ENCODE data around the gene ANKH. TPM values are rescaled to one million over a fixed set of nuclear protein-coding genes. Genes with fewer than 3 reads are reported as not detected.

The ANKH gene
- total RNA-seq, 1 experiment from 2014 or later, result 4.7 TPM

- no peaks in the 10 kb centered on the region for H3K27me3 Mint-ChIP-seq (ENCODE audit: insufficient read depth, unreplicated experiment)
- no peaks in the 10 kb centered on the region for H3K4me1 Mint-ChIP-seq (ENCODE audit: low read depth, unreplicated experiment)
- Histone ChIP-seq H3K4me1 (no peaks in the 10 kb centered on the region), H3K4me3 (ENCODE audit: low read depth, low read length) (no peak overlapping the region), H3K27me3 (replicated peaks; ENCODE audit: control insufficient read depth, insufficient read depth, low read length) (no peaks in the 10 kb centered on the region), H3K36me3 (ENCODE audit: control insufficient read depth, insufficient read depth, low read length) (no peaks in the 10 kb centered on the region), H3K9me3 (no peaks in the 10 kb centered on the region)
- H3K9me3 Mint-ChIP-seq (ENCODE audit: unreplicated experiment), result no peaks in the 10 kb centered on the region
- H3K36me3 Mint-ChIP-seq (ENCODE audit: insufficient read depth, unreplicated experiment), result no peaks in the 10 kb centered on the region
- no peak overlapping the region for H3K27ac Mint-ChIP-seq (ENCODE audit: unreplicated experiment)
- no TSS peak for BruUV-seq (replicated peaks)
- no peak overlapping the region for H3K4me3 Mint-ChIP-seq (ENCODE audit: unreplicated experiment)
- TF ChIP-seq CTCF (IDR thresholded peaks at IDR 0.05; ENCODE audit: insufficient read depth in 1 of 2, low read depth in 1 of 2, low read length in 1 of 2, severe bottlenecking in 1 of 2, unreplicated experiment in 1 of 2), result no peak
- DNase-seq, result no peak
- POLR2A ChIA-PET, result no interaction called here
- CTCF ChIA-PET, result no interaction called here
- intact Hi-C loops (cut with micrococcal nuclease; ENCODE audit: unreplicated experiment), result no loop called here
These were observed 132.0 kb downstream of the ANKH start for GRCh38 chr5:14739538-14739937.

- no peak for TF ChIP-seq CTCF (IDR thresholded peaks at IDR 0.05; ENCODE audit: insufficient read depth in 1 of 2, low read depth in 1 of 2, low read length in 1 of 2, severe bottlenecking in 1 of 2, unreplicated experiment in 1 of 2)
- no peaks in the 10 kb centered on the region for H3K27me3 Mint-ChIP-seq (ENCODE audit: insufficient read depth, unreplicated experiment)
- H3K4me1 ChIP-seq, result no peaks in the 10 kb centered on the region
- CTCF ChIA-PET, result no interaction called here
- no peak overlapping the region for H3K27ac Mint-ChIP-seq (ENCODE audit: unreplicated experiment)
- no peaks in the 10 kb centered on the region for H3K9me3 Mint-ChIP-seq (ENCODE audit: unreplicated experiment)
- H3K4me3 ChIP-seq (ENCODE audit: low read depth, low read length), result no peak overlapping the region
- no peaks in the 10 kb centered on the region for H3K9me3 ChIP-seq
- intact Hi-C loops (cut with micrococcal nuclease; ENCODE audit: unreplicated experiment), result no loop called here
- no peak for DNase-seq
- H3K27me3 ChIP-seq (replicated peaks; ENCODE audit: control insufficient read depth, insufficient read depth, low read length), result no peaks in the 10 kb centered on the region
- H3K36me3 ChIP-seq (ENCODE audit: control insufficient read depth, insufficient read depth, low read length), result no peaks in the 10 kb centered on the region
- POLR2A ChIA-PET, result no interaction called here
- H3K36me3 Mint-ChIP-seq (ENCODE audit: insufficient read depth, unreplicated experiment), result no peaks in the 10 kb centered on the region
- BruUV-seq (replicated peaks), result no TSS peak
- H3K4me1 Mint-ChIP-seq (ENCODE audit: low read depth, unreplicated experiment), result no peaks in the 10 kb centered on the region
- no peak overlapping the region for H3K4me3 Mint-ChIP-seq (ENCODE audit: unreplicated experiment)
These were observed 133.5 kb downstream of the ANKH start for GRCh38 chr5:14738050-14738449.

- intact Hi-C loops (cut with micrococcal nuclease; ENCODE audit: unreplicated experiment), result no loop called here
- Mint-ChIP-seq H3K4me3 (ENCODE audit: unreplicated experiment) (no peak overlapping the region), H3K27ac (ENCODE audit: unreplicated experiment) (no peak overlapping the region), H3K27me3 (ENCODE audit: insufficient read depth, unreplicated experiment) (no peaks in the 10 kb centered on the region), H3K36me3 (ENCODE audit: insufficient read depth, unreplicated experiment) (no peaks in the 10 kb centered on the region), H3K4me1 (ENCODE audit: low read depth, unreplicated experiment) (no peaks in the 10 kb centered on the region), H3K9me3 (ENCODE audit: unreplicated experiment) (no peaks in the 10 kb centered on the region)
- Histone ChIP-seq H3K4me3 (ENCODE audit: low read depth, low read length) (no peak overlapping the region), H3K27me3 (replicated peaks; ENCODE audit: control insufficient read depth, insufficient read depth, low read length) (no peaks in the 10 kb centered on the region), H3K36me3 (ENCODE audit: control insufficient read depth, insufficient read depth, low read length) (no peaks in the 10 kb centered on the region), H3K4me1 (no peaks in the 10 kb centered on the region), H3K9me3 (no peaks in the 10 kb centered on the region)
- POLR2A ChIA-PET, result no interaction called here
- no TSS peak for BruUV-seq (replicated peaks)
- DNase-seq, result no peak
- CTCF ChIA-PET, result no interaction called here
- no peak for TF ChIP-seq CTCF (IDR thresholded peaks at IDR 0.05; ENCODE audit: insufficient read depth in 1 of 2, low read depth in 1 of 2, low read length in 1 of 2, severe bottlenecking in 1 of 2, unreplicated experiment in 1 of 2)
These were observed 134.3 kb downstream of the ANKH start for GRCh38 chr5:14737291-14737690.

Data from Caco-2 (cell line).